K562 (cell line): ENCODE results near the gene N4BP3. TPM values are rescaled to one million over a fixed set of nuclear protein-coding genes. Genes with fewer than 3 reads are reported as not detected.
A peak's percentile ranks its signal among the peaks of the same experiment; 100 is the strongest.

ENCODE experiments used
- CREB1 ChIP-seq, 2 experiments: sonication (generic) in 1 of 2; formaldehyde crosslinking in 1 of 2; IDR thresholded peaks; 2 replicates each; pipeline versions ENCODE4 v1.6.1 to v1.8.0; 2012 to 2022; ENCODE audit warnings: inconsistent platforms in 1 of 2, mild to moderate bottlenecking in 1 of 2, missing genetic modification reagents in 1 of 2, moderate library complexity in 1 of 2
- ETV5 ChIP-seq: sonication (generic); formaldehyde crosslinking; IDR thresholded peaks from 2 replicates; pipeline ENCODE4 v1.4.0; 2020; ENCODE audit warnings: low read depth, mild to moderate bottlenecking, missing genetic modification reagents
- FOXK1 ChIP-seq: sonication (generic); formaldehyde crosslinking; IDR thresholded peaks from 2 replicates; pipeline ENCODE4 v1.8.0; 2022; ENCODE audit warnings: missing genetic modification reagents, mild to moderate bottlenecking, borderline replicate concordance
- GABPB2 ChIP-seq: fragments of 250-450 bp; sonication (Bioruptor Pico); conservative IDR thresholded peaks from 2 replicates; pipeline ENCODE4 v1.5.1; 2021; ENCODE audit warnings: mild to moderate bottlenecking
- KDM1A ChIP-seq, 2 experiments: fragments of 450-650 bp; IDR thresholded peaks; 2 replicates each; pipeline ENCODE4 v1.6.1; 2016; ENCODE audit warnings: mild to moderate bottlenecking in 2 of 2
- MAFG ChIP-seq: fragments of 450-650 bp; conservative IDR thresholded peaks from 2 replicates; pipeline ENCODE4 v1.6.1; 2016; ENCODE audit warnings: missing genetic modification characterization, missing compliant biosample characterization
- MCM5 ChIP-seq: fragments of 450-650 bp; IDR thresholded peaks from 2 replicates; pipeline ENCODE4 v1.6.1; 2016; ENCODE audit warnings: low read depth
- MED1 ChIP-seq: sonication (generic); formaldehyde crosslinking; IDR thresholded peaks from 2 replicates; pipeline ENCODE4 v1.8.1; 2023; ENCODE audit warnings: missing genetic modification reagents, borderline replicate concordance
- NCOA2 ChIP-seq, 2 experiments: fragments of 450-650 bp; IDR thresholded peaks; 2 replicates each; pipeline ENCODE4 v1.6.1; 2018; ENCODE audit warnings: mild to moderate bottlenecking in 2 of 2, moderate library complexity in 1 of 2; ENCODE audit not compliant: partially characterized antibody in 2 of 2
- POLR2B ChIP-seq: fragments of 450-650 bp; IDR thresholded peaks from 2 replicates; pipeline ENCODE4 v1.6.1; 2018; ENCODE audit warnings: low read depth; ENCODE audit not compliant: partially characterized antibody
- RREB1 ChIP-seq: fragments of 250-450 bp; sonication (Bioruptor Pico); IDR thresholded peaks from 2 replicates; pipeline ENCODE4 v1.4.0; 2020
- SMAD4 ChIP-seq: fragments of 250-450 bp; sonication (Bioruptor Pico); conservative IDR thresholded peaks from 2 replicates; pipeline ENCODE4 v1.8.0; 2021; ENCODE audit warnings: inconsistent platforms, mild to moderate bottlenecking, moderate library complexity
- YBX1 ChIP-seq: fragments of 450-650 bp; IDR thresholded peaks from 2 replicates; pipeline ENCODE4 v1.7.1; 2016; ENCODE audit warnings: mild to moderate bottlenecking
- ZNF174 ChIP-seq: fragments of 250-450 bp; sonication (Bioruptor Pico); IDR thresholded peaks from 2 replicates; pipeline ENCODE4 v1.4.0; 2020; ENCODE audit warnings: mild to moderate bottlenecking
- ZNF311 ChIP-seq: fragments of 250-450 bp; sonication (Bioruptor Pico); IDR thresholded peaks from 2 replicates; pipeline ENCODE4 v1.4.0; 2020; ENCODE audit warnings: mild to moderate bottlenecking, moderate library complexity
- ZNF316 ChIP-seq: fragments of 450-650 bp; IDR thresholded peaks from 2 replicates; pipeline ENCODE4 v1.6.1; 2016
- ZNF444 ChIP-seq: fragments of 250-450 bp; sonication (Bioruptor Pico); IDR thresholded peaks from 2 replicates; pipeline ENCODE4 v1.4.0; 2020; ENCODE audit warnings: mild to moderate bottlenecking, moderate library complexity
- polyA plus RNA-seq, 8 experiments: library from polyadenylated mRNA; depleted of rRNA in 4 of 8; stranded (reverse) in 5 of 8; unstranded in 3 of 8; fragments of >200 nt; fragmentation: Nextera tagmentation in 2 of 8; fragmentation: Illumina TruSeq in 1 of 8; extraction: Ambion mirVana in 2 of 8; extraction: Trizol in 1 of 8; gene quantifications; 2 replicates each; pipeline versions ENCODE4 v1.2.1 to v1.2.3, GENCODE V29; 2011 to 2014; ENCODE audit warnings: inconsistent platforms in 1 of 8, missing spikeins in 1 of 8
- total RNA-seq, 7 experiments: library from RNA; depleted of rRNA in 6 of 7; stranded (reverse); fragments of >200 nt in 6 of 7; fragmentation: Illumina TruSeq in 2 of 7; extraction: Trizol in 2 of 7; gene quantifications; 2 replicates each; pipeline versions ENCODE4 v1.2.1 to v1.2.3, GENCODE V29; 2011 to 2021; ENCODE audit warnings: low replicate concordance in 1 of 7
- TF ChIP-seq, protein P1 (sequence below): fragments of 450-650 bp; IDR thresholded peaks from 2 replicates; pipeline ENCODE4 v1.6.1; 2014; ENCODE audit warnings: low read depth, mild to moderate bottlenecking, moderate library complexity, borderline replicate concordance
- TF ChIP-seq, protein P2 (sequence below): sonication (generic); formaldehyde crosslinking; IDR thresholded peaks from 2 replicates; pipeline ENCODE4 v1.8.0; 2022; ENCODE audit warnings: mild to moderate bottlenecking, missing genetic modification reagents
- TF ChIP-seq, protein P3 (sequence below): sonication (generic); formaldehyde crosslinking; IDR thresholded peaks from 2 replicates; pipeline ENCODE4 v1.5.0; 2020; ENCODE audit warnings: missing genetic modification reagents

The N4BP3 gene
- total and polyA plus RNA-seq, 9 of the 15 experiments (the other 6 are each of a cell fraction or from before 2014, with no cell fraction given), result 0.06 to 7.0 (median 2.4) TPM

GRCh38 chr5:178113141-178113787 is at the start of gene N4BP3 (continued):
- TF ChIP-seq MCM5 (no peak), YBX1 (no peak), RREB1 (no peak), ZNF311 (no peak), FOXK1 (CRISPR knock-in tag) (no peak), SMAD4 (CRISPR knock-in tag) (peak; percentile 98), MAFG (tag) (no peak), MED1 (CRISPR knock-in tag) (no peak), ZNF316 (no peak), POLR2B (no peak), KDM1A (IDR thresholded peaks at IDR 0.05) (no peak), ZNF174 (CRISPR knock-in tag) (no peak), ETV5 (peak; percentile 80; the same call in 1 of the 2 replicates), NCOA2 (IDR thresholded peaks at IDR 0.05; ENCODE audit: partially characterized antibody in 2 of 2) (no peak), CREB1 (IDR thresholded peaks at IDR 0.05) (peak; percentile 46; the same call in 1 of the 2 replicates), CREB1 (CRISPR knock-in tag; IDR thresholded peaks at IDR 0.05) (peak; percentile 50), ZNF444 (CRISPR knock-in tag) (no peak), GABPB2 (CRISPR knock-in tag) (no peak)
- TF ChIP-seq, protein P1, sequence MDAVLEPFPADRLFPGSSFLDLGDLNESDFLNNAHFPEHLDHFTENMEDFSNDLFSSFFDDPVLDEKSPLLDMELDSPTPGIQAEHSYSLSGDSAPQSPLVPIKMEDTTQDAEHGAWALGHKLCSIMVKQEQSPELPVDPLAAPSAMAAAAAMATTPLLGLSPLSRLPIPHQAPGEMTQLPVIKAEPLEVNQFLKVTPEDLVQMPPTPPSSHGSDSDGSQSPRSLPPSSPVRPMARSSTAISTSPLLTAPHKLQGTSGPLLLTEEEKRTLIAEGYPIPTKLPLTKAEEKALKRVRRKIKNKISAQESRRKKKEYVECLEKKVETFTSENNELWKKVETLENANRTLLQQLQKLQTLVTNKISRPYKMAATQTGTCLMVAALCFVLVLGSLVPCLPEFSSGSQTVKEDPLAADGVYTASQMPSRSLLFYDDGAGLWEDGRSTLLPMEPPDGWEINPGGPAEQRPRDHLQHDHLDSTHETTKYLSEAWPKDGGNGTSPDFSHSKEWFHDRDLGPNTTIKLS, result no peak
- TF ChIP-seq, protein P2, sequence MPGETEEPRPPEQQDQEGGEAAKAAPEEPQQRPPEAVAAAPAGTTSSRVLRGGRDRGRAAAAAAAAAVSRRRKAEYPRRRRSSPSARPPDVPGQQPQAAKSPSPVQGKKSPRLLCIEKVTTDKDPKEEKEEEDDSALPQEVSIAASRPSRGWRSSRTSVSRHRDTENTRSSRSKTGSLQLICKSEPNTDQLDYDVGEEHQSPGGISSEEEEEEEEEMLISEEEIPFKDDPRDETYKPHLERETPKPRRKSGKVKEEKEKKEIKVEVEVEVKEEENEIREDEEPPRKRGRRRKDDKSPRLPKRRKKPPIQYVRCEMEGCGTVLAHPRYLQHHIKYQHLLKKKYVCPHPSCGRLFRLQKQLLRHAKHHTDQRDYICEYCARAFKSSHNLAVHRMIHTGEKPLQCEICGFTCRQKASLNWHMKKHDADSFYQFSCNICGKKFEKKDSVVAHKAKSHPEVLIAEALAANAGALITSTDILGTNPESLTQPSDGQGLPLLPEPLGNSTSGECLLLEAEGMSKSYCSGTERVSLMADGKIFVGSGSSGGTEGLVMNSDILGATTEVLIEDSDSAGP, result no peak
- TF ChIP-seq, protein P3, sequence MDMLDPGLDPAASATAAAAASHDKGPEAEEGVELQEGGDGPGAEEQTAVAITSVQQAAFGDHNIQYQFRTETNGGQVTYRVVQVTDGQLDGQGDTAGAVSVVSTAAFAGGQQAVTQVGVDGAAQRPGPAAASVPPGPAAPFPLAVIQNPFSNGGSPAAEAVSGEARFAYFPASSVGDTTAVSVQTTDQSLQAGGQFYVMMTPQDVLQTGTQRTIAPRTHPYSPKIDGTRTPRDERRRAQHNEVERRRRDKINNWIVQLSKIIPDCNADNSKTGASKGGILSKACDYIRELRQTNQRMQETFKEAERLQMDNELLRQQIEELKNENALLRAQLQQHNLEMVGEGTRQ, result no peak
